Loucy (cell line): ENCODE results near the gene ERAP2.
A peak's percentile ranks its signal among the peaks of the same experiment; 100 is the strongest.

Experiments used
- EZH2phosphoT487 ChIP-seq: fragments of 200-600 bp; IDR thresholded peaks from 2 replicates; pipeline ENCODE4 v1.6.1; 2018; ENCODE audit warnings: antibody characterized with exemption, mild to moderate bottlenecking, moderate library complexity, borderline replicate concordance
- TF ChIP-seq, protein P1 (sequence below): fragments of 200-600 bp; sonication (generic); conservative IDR thresholded peaks from 2 replicates; pipeline ENCODE4 v1.5.1; 2014; ENCODE audit warnings: mild to moderate bottlenecking, antibody characterized with exemption, low read length

GRCh38 chr5:96857454-96857853 lies 18.8 kb upstream of the ERAP2 start:
- TF ChIP-seq, protein P1, sequence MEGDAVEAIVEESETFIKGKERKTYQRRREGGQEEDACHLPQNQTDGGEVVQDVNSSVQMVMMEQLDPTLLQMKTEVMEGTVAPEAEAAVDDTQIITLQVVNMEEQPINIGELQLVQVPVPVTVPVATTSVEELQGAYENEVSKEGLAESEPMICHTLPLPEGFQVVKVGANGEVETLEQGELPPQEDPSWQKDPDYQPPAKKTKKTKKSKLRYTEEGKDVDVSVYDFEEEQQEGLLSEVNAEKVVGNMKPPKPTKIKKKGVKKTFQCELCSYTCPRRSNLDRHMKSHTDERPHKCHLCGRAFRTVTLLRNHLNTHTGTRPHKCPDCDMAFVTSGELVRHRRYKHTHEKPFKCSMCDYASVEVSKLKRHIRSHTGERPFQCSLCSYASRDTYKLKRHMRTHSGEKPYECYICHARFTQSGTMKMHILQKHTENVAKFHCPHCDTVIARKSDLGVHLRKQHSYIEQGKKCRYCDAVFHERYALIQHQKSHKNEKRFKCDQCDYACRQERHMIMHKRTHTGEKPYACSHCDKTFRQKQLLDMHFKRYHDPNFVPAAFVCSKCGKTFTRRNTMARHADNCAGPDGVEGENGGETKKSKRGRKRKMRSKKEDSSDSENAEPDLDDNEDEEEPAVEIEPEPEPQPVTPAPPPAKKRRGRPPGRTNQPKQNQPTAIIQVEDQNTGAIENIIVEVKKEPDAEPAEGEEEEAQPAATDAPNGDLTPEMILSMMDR, result peak; percentile 35
- no peak for TF ChIP-seq EZH2phosphoT487
